GM12878 (cell line): ENCODE results near the gene RUNDC3A. TPM values are rescaled to one million over a fixed set of nuclear protein-coding genes. Genes with fewer than 3 reads are reported as not detected.

ENCODE experiments used
- BCL11A ChIP-seq: IDR thresholded peaks from 2 replicates; pipeline ENCODE4 v1.6.1; 2011; ENCODE audit warnings: low read depth, low read length
- CUX1 ChIP-seq: IDR thresholded peaks from 2 replicates; pipeline ENCODE4 v1.6.1; 2012; ENCODE audit warnings: improper control_type of control experiment, low read depth, low read length; ENCODE audit not compliant: insufficient replicate concordance
- FOXK2 ChIP-seq: fragments of 450-650 bp; IDR thresholded peaks from 2 replicates; pipeline ENCODE4 v1.6.1; 2017; ENCODE audit warnings: mild to moderate bottlenecking, moderate library complexity
- IRF4 ChIP-seq: IDR thresholded peaks from 2 replicates; pipeline ENCODE4 v1.6.1; 2011; ENCODE audit warnings: low read depth, low read length
- KLF5 ChIP-seq: fragments of 450-650 bp; IDR thresholded peaks from 2 replicates; pipeline ENCODE4 v1.6.1; 2014; ENCODE audit warnings: mild to moderate bottlenecking; ENCODE audit not compliant: partially characterized antibody
- MLLT1 ChIP-seq: fragments of 450-650 bp; IDR thresholded peaks from 2 replicates; pipeline ENCODE4 v1.6.1; 2016; ENCODE audit warnings: mild to moderate bottlenecking
- MYB ChIP-seq: fragments of 150-350 bp; IDR thresholded peaks from 2 replicates; pipeline ENCODE4 v1.6.1; 2014; ENCODE audit warnings: mild to moderate bottlenecking, low read depth, low read length, borderline replicate concordance
- NFYB ChIP-seq: IDR thresholded peaks from 2 replicates; pipeline ENCODE4 v1.6.1; 2011; ENCODE audit warnings: low read depth, mild to moderate bottlenecking, low read length, improper control_type of control experiment, moderate library complexity; ENCODE audit not compliant: insufficient read depth
- NR2F1 ChIP-seq: fragments of 450-650 bp; conservative IDR thresholded peaks from 2 replicates; pipeline ENCODE4 v1.6.1; 2017; ENCODE audit warnings: mild to moderate bottlenecking
- POU2F2 ChIP-seq: IDR thresholded peaks from 3 replicates; pipeline ENCODE4 v1.6.1; 2011; ENCODE audit warnings: low read depth, mild to moderate bottlenecking, low read length, borderline replicate concordance
- RELB ChIP-seq: fragments of 450-650 bp; IDR thresholded peaks from 2 replicates; pipeline ENCODE4 v1.6.1; 2017; ENCODE audit warnings: low read depth, mild to moderate bottlenecking, moderate library complexity
- RFX5 ChIP-seq: IDR thresholded peaks from 2 replicates; pipeline ENCODE4 v1.6.1; 2011; ENCODE audit warnings: low read depth, low read length, improper control_type of control experiment
- SIN3A ChIP-seq: IDR thresholded peaks from 2 replicates; pipeline ENCODE4 v1.6.1; 2012; ENCODE audit warnings: low read depth, low read length, improper control_type of control experiment
- SUPT20H ChIP-seq: IDR thresholded peaks from 2 replicates; pipeline ENCODE4 v1.6.1; 2011; ENCODE audit warnings: low read depth, mild to moderate bottlenecking, low read length, moderate library complexity, borderline replicate concordance; ENCODE audit not compliant: control insufficient read depth
- ZBED1 ChIP-seq: IDR thresholded peaks from 2 replicates; pipeline ENCODE4 v1.6.1; 2016; ENCODE audit warnings: borderline replicate concordance
- ZNF592 ChIP-seq: fragments of 450-650 bp; IDR thresholded peaks from 2 replicates; pipeline ENCODE4 v1.6.1; 2017; ENCODE audit warnings: mild to moderate bottlenecking, moderate library complexity
- polyA plus RNA-seq, 11 experiments: library from polyadenylated mRNA; depleted of rRNA in 4 of 11; unstranded in 6 of 11; stranded (reverse) in 5 of 11; fragments of >200 nt; fragmentation: Nextera tagmentation in 4 of 11; fragmentation: Illumina TruSeq in 1 of 11; extraction: Ambion mirVana in 4 of 11; extraction: Trizol in 1 of 11; gene quantifications; 1 replicate in 1 of 11; 2 replicates in 10 of 11; pipeline versions ENCODE4 v1.2.1 to v1.2.3, GENCODE V29; 2011 to 2016; ENCODE audit warnings: inconsistent platforms in 2 of 11, missing spikeins in 2 of 11, low read depth in 1 of 11
- total RNA-seq, 4 experiments: library from RNA; depleted of rRNA in 3 of 4; stranded (reverse); fragments of >200 nt in 3 of 4; fragmentation: Illumina TruSeq in 1 of 4; extraction: Trizol in 1 of 4; gene quantifications; 2 replicates each; pipeline versions ENCODE4 v1.2.1 to v1.2.3, GENCODE V29; 2013 to 2021

RUNDC3A gene
- total and polyA plus RNA-seq, 10 of the 15 experiments (the other 5 are each of a cell fraction or from before 2014, with no cell fraction given): 0.07 to 0.17 TPM; not detected in 8

- TF ChIP-seq ZNF592 (no peak), RELB (peak; percentile 83; the same call in 1 of the 2 replicates), KLF5 (no peak), SUPT20H (no peak), IRF4 (peak; percentile 98), MYB (no peak), RFX5 (no peak), MLLT1 (0 out of 2 replicates have a peak, but pooled peaks have one; percentile 29), NR2F1 (peak; percentile 96), NFYB (no peak), ZBED1 (peak; percentile 58; the same call in 1 of the 2 replicates), SIN3A (peak; percentile 7; the same call in 1 of the 2 replicates), POU2F2 (peak; percentile 75; the same call in 2 of the 3 replicates), FOXK2 (peak; percentile 35; the same call in 1 of the 2 replicates), BCL11A (peak; percentile 94), CUX1 (peak; percentile 48)
These were observed 40.0 kb downstream of the RUNDC3A start (continued) for GRCh38 chr17:44348234-44348987.
